Endothelial cell (in vitro differentiated cells): ENCODE results near the gene DCXR. TPM values are rescaled to one million over a fixed set of nuclear protein-coding genes. Genes with fewer than 3 reads are reported as not detected.

Source experiments
- DNase-seq: peaks from one replicate; pipeline ENCODE4 v3.0.0; 2021; ENCODE audit warnings: low spot score
- H3K27ac Mint-ChIP-seq: one replicate; pipeline ENCODE4 v1.8.0; 2021; ENCODE audit warnings: mixed read lengths, inconsistent platforms; ENCODE audit not compliant: unreplicated experiment
- H3K27me3 Mint-ChIP-seq: one replicate; pipeline ENCODE4 v1.8.0; 2021; ENCODE audit warnings: mild to moderate bottlenecking, moderate library complexity, mixed read lengths, inconsistent platforms; ENCODE audit not compliant: unreplicated experiment
- H3K36me3 Mint-ChIP-seq: one replicate; pipeline ENCODE4 v1.8.0; 2021; ENCODE audit warnings: mild to moderate bottlenecking, low read depth, mixed read lengths, inconsistent platforms; ENCODE audit not compliant: unreplicated experiment
- H3K4me1 Mint-ChIP-seq: one replicate; pipeline ENCODE4 v1.8.0; 2021; ENCODE audit warnings: mild to moderate bottlenecking, mixed read lengths, inconsistent platforms; ENCODE audit not compliant: unreplicated experiment
- H3K4me3 Mint-ChIP-seq: one replicate; pipeline ENCODE4 v1.8.0; 2021; ENCODE audit warnings: mild to moderate bottlenecking, mixed read lengths, inconsistent platforms; ENCODE audit not compliant: unreplicated experiment
- H3K9me3 Mint-ChIP-seq: one replicate; pipeline ENCODE4 v1.8.0; 2021; ENCODE audit warnings: mixed read lengths, inconsistent platforms; ENCODE audit not compliant: unreplicated experiment
- total RNA-seq: library from RNA; stranded (reverse); fragmentation: NEBNext Ultra II Directional; extraction: Animal tissue kit (Norgen Biotek cat#: 25700); gene quantifications from one replicate; pipeline ENCODE4 v1.2.1, GENCODE V29; 2021; ENCODE audit not compliant: unreplicated experiment
- TF ChIP-seq, protein P1 (sequence below): fragments of 200-600 bp; sonication (generic); IDR thresholded peaks from one replicate; pipeline ENCODE4 v1.5.0; 2021; ENCODE audit warnings: antibody characterized with exemption; ENCODE audit not compliant: unreplicated experiment

Gene DCXR
- total RNA-seq, 1 donor from 2014 or later, result 30.8 TPM

DNA sequence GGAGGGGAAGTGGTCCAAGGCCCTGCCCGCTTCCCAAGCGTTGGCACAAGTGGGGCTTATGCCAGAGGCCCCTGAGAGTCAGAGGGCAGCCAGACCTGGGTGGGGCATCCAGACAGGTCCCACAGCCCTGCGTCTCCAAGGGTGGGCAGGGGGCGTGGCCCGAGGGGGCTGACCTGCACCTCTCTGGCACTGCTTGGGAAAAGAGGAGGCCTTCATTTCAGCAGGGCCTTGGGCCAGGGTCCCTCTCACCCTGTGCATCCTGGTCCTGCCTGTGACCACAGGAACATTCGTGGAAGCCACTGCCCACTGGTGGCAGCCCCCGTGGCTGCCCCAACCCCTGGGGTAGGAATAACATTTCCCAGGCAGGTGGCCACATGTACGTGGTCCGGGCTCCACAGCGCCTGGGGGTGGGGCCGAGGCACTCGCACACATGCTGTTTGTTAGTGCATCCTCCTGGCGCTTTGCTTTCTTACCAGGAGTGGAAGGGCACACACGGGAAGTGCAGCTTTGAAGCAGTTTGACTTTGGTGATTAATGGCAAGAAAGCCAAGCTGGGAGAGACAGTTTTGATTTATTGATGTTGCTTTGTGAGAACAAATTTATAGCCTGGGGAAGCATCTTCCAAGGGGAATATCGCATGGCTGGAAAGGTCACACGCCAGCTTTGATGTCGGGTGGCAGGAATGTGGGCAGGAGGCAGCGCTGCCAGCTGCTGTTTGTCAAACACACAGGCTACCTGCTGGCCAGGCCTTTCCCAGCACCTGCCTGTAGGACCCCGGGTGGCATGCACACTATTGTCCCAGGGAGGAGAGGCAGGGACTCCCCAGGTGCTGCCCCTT, 19.1 kb downstream of the DCXR start:
- H3K9me3 Mint-ChIP-seq, result no peaks in the 10 kb centered on the region
- no peak overlapping the region for H3K4me3 Mint-ChIP-seq
- H3K4me1 Mint-ChIP-seq, result peaks cover 5% of the 10 kb centered on the region
- peaks cover 4% of the 10 kb centered on the region for H3K36me3 Mint-ChIP-seq
- DNase-seq, result no peak
- TF ChIP-seq, protein P1, sequence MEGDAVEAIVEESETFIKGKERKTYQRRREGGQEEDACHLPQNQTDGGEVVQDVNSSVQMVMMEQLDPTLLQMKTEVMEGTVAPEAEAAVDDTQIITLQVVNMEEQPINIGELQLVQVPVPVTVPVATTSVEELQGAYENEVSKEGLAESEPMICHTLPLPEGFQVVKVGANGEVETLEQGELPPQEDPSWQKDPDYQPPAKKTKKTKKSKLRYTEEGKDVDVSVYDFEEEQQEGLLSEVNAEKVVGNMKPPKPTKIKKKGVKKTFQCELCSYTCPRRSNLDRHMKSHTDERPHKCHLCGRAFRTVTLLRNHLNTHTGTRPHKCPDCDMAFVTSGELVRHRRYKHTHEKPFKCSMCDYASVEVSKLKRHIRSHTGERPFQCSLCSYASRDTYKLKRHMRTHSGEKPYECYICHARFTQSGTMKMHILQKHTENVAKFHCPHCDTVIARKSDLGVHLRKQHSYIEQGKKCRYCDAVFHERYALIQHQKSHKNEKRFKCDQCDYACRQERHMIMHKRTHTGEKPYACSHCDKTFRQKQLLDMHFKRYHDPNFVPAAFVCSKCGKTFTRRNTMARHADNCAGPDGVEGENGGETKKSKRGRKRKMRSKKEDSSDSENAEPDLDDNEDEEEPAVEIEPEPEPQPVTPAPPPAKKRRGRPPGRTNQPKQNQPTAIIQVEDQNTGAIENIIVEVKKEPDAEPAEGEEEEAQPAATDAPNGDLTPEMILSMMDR, result no peak
- no peak overlapping the region for H3K27ac Mint-ChIP-seq
- peaks cover 3% of the 10 kb centered on the region for H3K27me3 Mint-ChIP-seq

GRCh38 chr17:82017612-82018151, 19.8 kb downstream of the DCXR start:
- Mint-ChIP-seq H3K9me3 (no peaks in the 10 kb centered on the region), H3K27ac (no peak overlapping the region)

DNA sequence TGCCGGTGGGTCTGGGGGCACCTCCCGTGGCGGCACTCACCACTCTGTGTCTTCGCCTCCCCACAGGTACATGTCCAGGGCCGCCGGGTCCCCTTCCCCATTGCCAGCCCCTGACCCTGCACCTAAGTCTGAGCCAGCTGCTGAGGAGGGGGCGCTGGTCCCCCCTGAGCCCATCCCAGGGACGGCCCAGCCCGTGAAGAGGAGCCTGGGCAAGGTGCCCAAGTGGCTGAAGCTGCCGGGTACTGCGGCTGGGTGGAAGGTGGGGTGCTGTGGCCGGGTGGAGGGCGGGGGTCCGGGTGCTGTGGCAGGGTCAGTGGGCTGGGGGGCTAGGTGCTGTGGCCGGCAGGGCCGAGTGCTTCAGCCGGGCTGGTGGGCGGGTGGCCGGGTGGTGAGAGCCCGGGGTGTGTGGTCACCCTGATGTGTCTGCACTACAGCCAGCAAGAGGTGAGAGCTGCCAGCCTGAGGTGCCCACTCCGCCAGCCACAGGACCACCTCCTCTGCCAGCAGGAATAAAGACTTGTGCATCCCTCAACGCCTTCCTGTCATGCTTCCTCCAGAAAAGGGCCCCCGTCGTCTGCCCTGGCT, 20.5 kb downstream of the DCXR start:
- DNase-seq, result no peak
- Mint-ChIP-seq H3K4me3 (no peak overlapping the region), H3K9me3 (no peaks in the 10 kb centered on the region), H3K27me3 (peaks cover 3% of the 10 kb centered on the region), H3K4me1 (peaks cover 5% of the 10 kb centered on the region), H3K27ac (no peak overlapping the region), H3K36me3 (peaks cover 4% of the 10 kb centered on the region)
- TF ChIP-seq, protein P1, result no peak

More at GRCh38 chr17:82017612-82018151, 19.8 kb downstream of the DCXR start:
- Mint-ChIP-seq H3K4me3 (no peak overlapping the region), H3K36me3 (peaks cover 4% of the 10 kb centered on the region), H3K27me3 (peaks cover 3% of the 10 kb centered on the region), H3K4me1 (peaks cover 5% of the 10 kb centered on the region)
- no peak for DNase-seq
- TF ChIP-seq, protein P1, result no peak

DNA sequence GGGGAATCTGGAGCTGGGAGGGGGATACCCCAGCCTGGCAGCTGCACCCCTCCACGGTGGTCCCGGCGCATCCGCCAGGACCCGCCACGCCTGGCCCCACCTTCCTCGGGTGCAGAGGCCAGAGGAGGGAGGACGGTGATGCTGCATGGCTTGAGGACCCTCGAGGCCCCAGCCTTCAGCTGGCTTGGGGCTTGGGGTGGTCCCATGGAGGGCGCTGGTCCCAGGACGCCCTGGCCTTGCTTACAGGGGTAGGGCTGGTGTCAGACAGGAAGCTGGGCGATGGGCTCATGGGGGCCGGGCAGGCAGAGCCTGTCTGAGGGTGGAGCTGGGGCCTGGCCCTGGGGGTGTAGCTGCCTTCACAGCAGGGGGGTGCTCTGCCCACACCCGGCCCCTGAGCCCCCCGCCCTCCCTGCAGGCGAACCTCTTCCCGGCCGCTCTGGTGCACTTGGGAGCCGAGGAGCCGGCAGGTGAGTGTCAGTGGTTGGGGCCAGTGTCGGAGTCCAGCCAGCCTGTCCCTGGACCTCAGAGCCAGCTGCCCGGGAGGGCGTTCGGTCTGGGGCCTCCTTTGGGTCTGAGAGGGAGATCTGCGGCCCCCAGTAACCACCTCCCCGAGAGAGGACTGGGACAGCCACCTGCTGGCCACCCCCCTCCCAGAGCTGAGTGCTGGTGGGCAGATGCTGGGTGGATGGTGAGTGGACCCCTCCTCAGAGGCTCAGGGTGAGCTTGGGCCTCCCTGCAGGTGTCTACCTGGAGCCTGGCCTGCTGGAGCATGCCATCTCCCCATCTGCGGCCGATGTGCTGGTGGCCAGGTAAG, 21.2 kb downstream of the DCXR start:
- TF ChIP-seq, protein P1, result no peak
- Mint-ChIP-seq H3K9me3 (no peaks in the 10 kb centered on the region), H3K36me3 (peaks cover 4% of the 10 kb centered on the region), H3K4me1 (no peaks in the 10 kb centered on the region), H3K4me3 (no peak overlapping the region), H3K27ac (no peak overlapping the region), H3K27me3 (peaks cover 3% of the 10 kb centered on the region)
- no peak for DNase-seq
